ENCODE data around the gene MPPED2. TPM values are rescaled to one million over a fixed set of nuclear protein-coding genes. Genes with fewer than 3 reads are reported as not detected.

The MPPED2 gene
- total RNA-seq, 1 donor from 2014 or later: 0.42 TPM

DNA sequence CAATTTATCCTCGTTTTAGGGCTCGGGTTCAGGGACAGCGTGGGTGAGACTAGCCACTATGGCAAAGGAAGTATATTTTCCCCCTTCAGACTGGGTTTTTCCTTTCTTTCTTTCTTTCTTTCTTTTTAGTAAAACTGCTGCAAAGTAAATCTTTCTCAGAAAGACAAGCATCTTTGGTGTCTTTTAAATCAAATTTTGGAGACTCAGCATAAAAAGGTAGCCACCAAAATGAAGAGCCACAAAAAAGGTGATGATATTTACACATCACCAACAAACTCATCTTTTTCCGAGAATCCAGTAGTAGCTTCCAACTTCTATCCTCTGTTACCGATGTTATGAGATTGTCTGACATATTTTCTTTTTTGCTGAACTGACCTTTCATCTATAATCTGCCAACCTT lies 88.6 kb downstream of the MPPED2 start:
- TF ChIP-seq CTCF (IDR thresholded peaks at IDR 0.05; ENCODE audit: insufficient read depth, low read length, poor library complexity, severe bottlenecking): no peak
- H3K4me3 ChIP-seq (ENCODE audit: low read depth, low read length): no peak overlapping the region
- no peak for DNase-seq (ENCODE audit: low read depth)
- H3K36me3 ChIP-seq (ENCODE audit: control insufficient read depth, insufficient read depth, low read length): no peaks in the 10 kb centered on the region
- H3K27me3 ChIP-seq (ENCODE audit: control insufficient read depth, insufficient read depth, low read length): no peaks in the 10 kb centered on the region

DNA sequence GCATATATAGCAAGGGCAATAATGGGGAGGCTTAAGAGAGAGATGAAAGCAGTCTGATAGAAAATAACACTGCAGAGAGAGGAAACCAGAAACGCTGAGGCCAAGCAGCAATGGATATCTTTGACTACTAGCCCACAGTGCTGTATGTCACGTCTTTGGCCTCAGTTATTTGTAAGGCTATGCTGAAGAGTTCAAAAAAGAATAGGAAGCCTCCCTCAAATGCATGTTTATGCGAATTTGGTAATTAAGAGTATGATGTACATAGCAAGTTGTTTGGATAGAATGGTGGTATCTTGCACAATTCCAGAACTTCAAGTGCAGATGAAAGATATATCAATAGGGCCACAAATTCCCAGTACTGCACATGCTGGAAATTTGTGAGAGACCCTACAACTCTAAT lies 89.2 kb downstream of the MPPED2 start:
- Histone ChIP-seq H3K4me3 (ENCODE audit: low read depth, low read length) (no peak overlapping the region), H3K27me3 (ENCODE audit: control insufficient read depth, insufficient read depth, low read length) (no peaks in the 10 kb centered on the region), H3K36me3 (ENCODE audit: control insufficient read depth, insufficient read depth, low read length) (no peaks in the 10 kb centered on the region)
- TF ChIP-seq CTCF (IDR thresholded peaks at IDR 0.05; ENCODE audit: insufficient read depth, low read length, poor library complexity, severe bottlenecking): no peak
- no peak for DNase-seq (ENCODE audit: low read depth)

GRCh38 chr11:30495437-30495836 lies 90.7 kb downstream of the MPPED2 start:
- Histone ChIP-seq H3K27me3 (ENCODE audit: control insufficient read depth, insufficient read depth, low read length) (no peaks in the 10 kb centered on the region), H3K4me3 (ENCODE audit: low read depth, low read length) (no peak overlapping the region), H3K36me3 (ENCODE audit: control insufficient read depth, insufficient read depth, low read length) (no peaks in the 10 kb centered on the region)
- TF ChIP-seq CTCF (IDR thresholded peaks at IDR 0.05; ENCODE audit: insufficient read depth, low read length, poor library complexity, severe bottlenecking): no peak
- no peak for DNase-seq (ENCODE audit: low read depth)

GRCh38 chr11:30489511-30489910 lies 96.6 kb downstream of the MPPED2 start:
- Histone ChIP-seq H3K4me3 (ENCODE audit: low read depth, low read length) (no peak overlapping the region), H3K36me3 (ENCODE audit: control insufficient read depth, insufficient read depth, low read length) (no peaks in the 10 kb centered on the region), H3K27me3 (ENCODE audit: control insufficient read depth, insufficient read depth, low read length) (no peaks in the 10 kb centered on the region)
- DNase-seq (ENCODE audit: low read depth): no peak
- no peak for TF ChIP-seq CTCF (IDR thresholded peaks at IDR 0.05; ENCODE audit: insufficient read depth, low read length, poor library complexity, severe bottlenecking)

GRCh38 chr11:30489076-30489475 lies 97.1 kb downstream of the MPPED2 start:
- Histone ChIP-seq H3K27me3 (ENCODE audit: control insufficient read depth, insufficient read depth, low read length) (no peaks in the 10 kb centered on the region), H3K36me3 (ENCODE audit: control insufficient read depth, insufficient read depth, low read length) (no peaks in the 10 kb centered on the region), H3K4me3 (ENCODE audit: low read depth, low read length) (no peak overlapping the region)
- DNase-seq (ENCODE audit: low read depth): no peak
- no peak for TF ChIP-seq CTCF (IDR thresholded peaks at IDR 0.05; ENCODE audit: insufficient read depth, low read length, poor library complexity, severe bottlenecking)

- Histone ChIP-seq H3K4me3 (ENCODE audit: low read depth, low read length) (no peak overlapping the region), H3K27me3 (ENCODE audit: control insufficient read depth, insufficient read depth, low read length) (no peaks in the 10 kb centered on the region), H3K36me3 (ENCODE audit: control insufficient read depth, insufficient read depth, low read length) (no peaks in the 10 kb centered on the region)
- peak; percentile 4 for DNase-seq (ENCODE audit: low read depth)
- TF ChIP-seq CTCF (IDR thresholded peaks at IDR 0.05; ENCODE audit: insufficient read depth, low read length, poor library complexity, severe bottlenecking): no peak
Measured at GRCh38 chr11:30488304-30488998, 97.7 kb downstream of the MPPED2 start.
